HUES64 (cell line): Measurements from ENCODE around the gene PDXK.
"Not testable (repeated sequence)": the region's sequence is repeated elsewhere in the genome, so short reads cannot be mapped to it uniquely, and the experiment has no call there.

Experiments
- H3K27ac ChIP-seq: 2 replicates; pipeline ENCODE4 v1.7.0; 2013; ENCODE audit warnings: low read depth, low read length, inconsistent platforms
- H3K27me3 ChIP-seq: 2 replicates; pipeline ENCODE4 v1.6.1; 2013; ENCODE audit warnings: mild to moderate bottlenecking, low read length; ENCODE audit not compliant: insufficient read depth
- H3K36me3 ChIP-seq: 2 replicates; pipeline ENCODE4 v1.6.1; 2013; ENCODE audit warnings: mild to moderate bottlenecking, low read length; ENCODE audit not compliant: insufficient read depth
- H3K4me1 ChIP-seq: 2 replicates; pipeline ENCODE4 v1.6.1; 2013; ENCODE audit warnings: mild to moderate bottlenecking, low read length, moderate library complexity; ENCODE audit not compliant: insufficient read depth
- H3K4me3 ChIP-seq: 2 replicates; pipeline ENCODE4 v1.5.1; 2013; ENCODE audit warnings: mild to moderate bottlenecking, low read length, moderate library complexity
- H3K9ac ChIP-seq: 2 replicates; pipeline ENCODE4 v1.6.1; 2013; ENCODE audit warnings: mild to moderate bottlenecking, low read depth, low read length
- H3K9me3 ChIP-seq: 2 replicates; pipeline ENCODE4 v1.6.1; 2013; ENCODE audit warnings: low read depth, low read length; ENCODE audit not compliant: insufficient read depth
- WGBS: fragments of 150-250, 120-280 bp; methylation state at CpG from one replicate; pipeline ENCODE4 v1.1.7; 2013; ENCODE audit warnings: missing lambda C conversion rate; 5-methylcytosine and 5-hydroxymethylcytosine counted together

PDXK gene

DNA sequence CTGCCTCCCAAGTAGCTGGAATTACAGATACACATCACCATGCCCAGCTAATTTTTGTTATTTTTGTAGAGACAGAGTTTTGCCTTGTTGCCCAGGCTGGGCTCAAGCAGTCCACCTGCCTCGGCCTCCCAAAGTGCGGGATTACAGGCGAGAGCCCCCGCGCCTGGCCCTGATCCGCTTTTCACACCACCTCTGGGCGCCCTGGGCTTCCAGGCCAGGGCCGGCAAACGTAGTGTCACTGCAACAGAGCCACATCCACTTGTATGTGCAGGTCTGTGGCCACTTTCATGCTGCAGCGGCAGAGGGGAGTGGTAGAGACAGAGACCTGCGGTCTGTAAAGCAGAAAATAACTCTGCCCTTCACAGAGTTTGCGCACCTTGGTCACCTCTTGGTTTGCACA lies 30.0 kb upstream of the PDXK start:
- no peaks in the 10 kb centered on the region for H3K27me3 ChIP-seq
- no peak overlapping the region for H3K4me3 ChIP-seq
- no peak overlapping the region for H3K9ac ChIP-seq
- 96% methylated on average over 12 of the region's 12 CpGs for WGBS
- no peak overlapping the region for H3K27ac ChIP-seq
- H3K9me3 ChIP-seq = no peaks in the 10 kb centered on the region
- no peaks in the 10 kb centered on the region for H3K4me1 ChIP-seq
- peaks cover 97% of the 10 kb centered on the region for H3K36me3 ChIP-seq

DNA sequence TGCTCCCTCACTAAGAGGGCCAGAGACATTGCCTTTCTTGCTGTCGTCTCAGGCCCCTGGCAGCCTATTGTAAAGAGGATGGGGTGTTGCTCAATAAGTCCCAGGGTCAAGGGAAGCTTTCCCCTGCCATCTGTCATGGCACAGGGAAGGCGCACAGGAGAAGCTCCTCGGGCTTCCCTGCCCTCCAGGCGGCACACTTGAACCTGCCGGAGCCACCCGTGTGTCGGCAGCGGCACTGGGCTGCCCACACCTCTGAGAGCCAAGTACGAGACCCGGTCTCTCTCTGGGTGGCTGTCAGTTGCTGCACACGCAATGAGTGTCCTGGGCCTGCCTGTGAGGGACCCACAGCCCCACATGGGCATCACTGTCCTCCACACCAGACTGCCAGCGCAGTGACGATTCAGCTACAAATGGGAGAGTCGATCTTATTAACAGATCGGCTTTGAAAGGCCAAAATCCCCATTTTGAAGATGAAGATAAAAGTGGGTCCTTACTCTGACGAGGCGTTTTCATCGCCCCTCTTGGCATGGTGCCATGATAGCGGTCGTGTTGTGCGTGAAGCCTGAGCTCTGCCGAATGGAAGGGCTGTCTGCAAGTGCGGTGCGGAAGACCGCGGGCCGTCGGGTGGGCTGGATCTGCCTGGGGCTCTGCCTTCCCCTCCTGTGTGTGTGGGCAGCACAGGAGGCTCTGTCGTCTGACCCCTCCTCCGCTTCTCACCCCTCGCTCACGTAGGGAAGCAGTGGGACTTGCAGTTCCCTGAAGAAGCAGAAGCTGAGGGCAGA lies 29.2 kb upstream of the PDXK start:
- H3K4me1 ChIP-seq = no peaks in the 10 kb centered on the region
- H3K27ac ChIP-seq = no peak overlapping the region
- no peaks in the 10 kb centered on the region for H3K9me3 ChIP-seq
- H3K4me3 ChIP-seq = no peak overlapping the region
- no peak overlapping the region for H3K9ac ChIP-seq
- 95% methylated on average over 32 of the region's 32 CpGs for WGBS
- no peaks in the 10 kb centered on the region for H3K27me3 ChIP-seq
- H3K36me3 ChIP-seq = peaks cover 99% of the 10 kb centered on the region

DNA sequence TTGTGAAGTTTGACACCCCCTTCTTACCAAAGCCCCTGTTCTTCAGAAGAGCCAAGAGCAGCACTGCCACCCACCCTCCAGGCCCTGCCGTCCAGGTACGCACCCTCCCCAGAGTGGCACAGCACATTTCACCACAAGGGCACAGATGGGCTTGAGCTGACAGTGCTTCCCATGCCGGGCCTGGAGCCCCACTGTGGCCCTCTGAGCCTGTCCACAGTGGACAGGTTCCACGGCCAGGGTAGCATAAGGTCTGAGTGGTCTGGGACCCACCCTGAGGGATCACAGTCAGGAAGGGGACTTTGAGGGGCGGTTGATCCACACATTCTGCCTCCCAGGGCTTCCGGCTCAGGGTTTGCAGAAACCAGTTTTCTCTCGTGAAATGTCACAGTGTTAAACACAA lies 28.6 kb upstream of the PDXK start:
- no peaks in the 10 kb centered on the region for H3K4me1 ChIP-seq
- H3K27ac ChIP-seq = no peak overlapping the region
- peaks cover 99% of the 10 kb centered on the region for H3K36me3 ChIP-seq
- no peak overlapping the region for H3K4me3 ChIP-seq
- H3K9ac ChIP-seq = no peak overlapping the region
- WGBS = 96% methylated on average over 7 of the region's 7 CpGs
- H3K27me3 ChIP-seq = no peaks in the 10 kb centered on the region
- H3K9me3 ChIP-seq = no peaks in the 10 kb centered on the region

DNA sequence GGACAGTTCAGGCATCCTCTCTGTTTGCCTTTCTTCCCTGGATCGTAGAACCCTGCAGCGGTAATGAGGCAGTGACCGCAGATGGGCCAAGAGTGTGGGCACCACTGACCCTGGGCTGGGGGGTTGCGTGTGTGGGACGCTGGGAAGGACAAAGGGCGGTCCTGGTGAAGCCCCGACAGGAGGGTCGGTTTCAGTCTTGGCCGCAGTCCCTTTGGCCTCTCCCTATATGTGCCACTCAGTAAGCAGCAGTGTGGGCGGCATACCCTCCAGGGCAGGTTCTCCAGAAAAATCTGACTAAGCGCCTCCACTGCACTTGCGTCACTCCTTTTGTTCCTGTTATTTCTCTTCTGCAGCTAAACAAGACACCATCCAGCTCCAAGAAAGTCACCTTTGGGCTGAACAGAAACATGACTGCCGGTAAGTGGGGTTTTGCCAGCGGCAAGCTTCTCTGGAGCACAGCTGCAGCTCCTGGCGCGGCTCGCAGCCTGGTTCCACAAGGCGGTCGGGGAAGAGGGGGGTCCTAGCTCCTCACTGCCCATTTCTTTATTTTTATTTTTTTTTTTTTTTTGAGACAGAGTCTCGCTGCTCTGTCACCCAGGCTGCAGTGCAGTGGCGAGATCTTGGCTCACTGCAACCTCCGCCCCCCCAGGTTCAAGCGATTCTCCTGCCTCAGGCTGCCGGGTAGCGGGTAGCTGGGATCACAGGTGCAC lies 27.7 kb upstream of the PDXK start:
- H3K36me3 ChIP-seq = peaks cover 99% of the 10 kb centered on the region

DNA sequence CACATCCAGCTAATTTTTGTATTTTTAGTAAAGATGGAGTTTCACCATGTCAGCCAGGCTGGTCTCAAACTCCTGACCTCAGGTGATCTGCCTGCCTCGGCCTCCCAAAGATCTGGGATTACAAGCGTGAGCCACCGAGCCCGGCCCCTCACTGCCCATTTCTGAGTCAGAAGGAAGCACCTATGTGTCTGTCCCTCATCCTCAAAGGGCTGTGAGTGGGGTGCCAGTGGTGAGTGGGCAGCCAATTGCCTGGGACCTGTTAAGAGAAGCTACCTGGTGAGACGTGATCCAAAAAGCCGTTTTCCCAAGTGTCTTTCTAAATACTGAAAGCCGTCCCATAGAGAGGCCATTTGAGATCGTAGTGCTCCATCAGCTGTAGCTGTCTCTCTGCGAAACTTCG lies 27.1 kb upstream of the PDXK start:
- no peaks in the 10 kb centered on the region for H3K27me3 ChIP-seq
- no peak overlapping the region for H3K27ac ChIP-seq
- WGBS = 96% methylated on average over 10 of the region's 10 CpGs
- no peaks in the 10 kb centered on the region for H3K9me3 ChIP-seq
- no peaks in the 10 kb centered on the region for H3K4me1 ChIP-seq
- no peak overlapping the region for H3K4me3 ChIP-seq
- no peak overlapping the region for H3K9ac ChIP-seq
- peaks cover 95% of the 10 kb centered on the region for H3K36me3 ChIP-seq

More for the DNA sequence above, 27.7 kb upstream of the PDXK start:
- 96% methylated on average over 25 of the region's 25 CpGs for whole genome bisulfite sequencing
- no peak overlapping the region for H3K27ac ChIP-seq
- H3K9ac ChIP-seq = no peak overlapping the region
- H3K4me1 ChIP-seq = no peaks in the 10 kb centered on the region
- no peak overlapping the region for H3K4me3 ChIP-seq
- no peaks in the 10 kb centered on the region for H3K9me3 ChIP-seq
- H3K27me3 ChIP-seq = no peaks in the 10 kb centered on the region

DNA sequence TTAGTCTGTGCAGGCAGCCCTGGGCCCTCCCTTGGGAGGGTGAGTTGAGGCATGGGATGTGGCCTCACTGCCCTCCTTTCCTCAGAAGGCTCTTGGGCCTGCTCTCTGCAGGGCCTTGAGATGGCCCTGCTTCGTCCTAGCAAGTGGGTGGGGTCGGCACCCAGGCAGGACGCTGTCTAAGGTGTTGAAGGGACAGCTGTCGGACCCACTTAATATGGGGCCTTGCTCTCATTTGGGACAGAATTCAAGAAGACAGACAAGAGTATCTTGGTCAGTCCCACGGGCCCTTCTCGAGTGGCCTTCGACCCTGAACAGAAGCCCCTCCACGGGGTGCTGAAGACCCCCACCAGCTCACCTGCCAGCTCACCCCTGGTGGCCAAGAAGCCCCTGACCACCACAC lies 26.0 kb upstream of the PDXK start:
- peaks cover 86% of the 10 kb centered on the region for H3K36me3 ChIP-seq
- WGBS = 93% methylated on average over 8 of the region's 8 CpGs

DNA sequence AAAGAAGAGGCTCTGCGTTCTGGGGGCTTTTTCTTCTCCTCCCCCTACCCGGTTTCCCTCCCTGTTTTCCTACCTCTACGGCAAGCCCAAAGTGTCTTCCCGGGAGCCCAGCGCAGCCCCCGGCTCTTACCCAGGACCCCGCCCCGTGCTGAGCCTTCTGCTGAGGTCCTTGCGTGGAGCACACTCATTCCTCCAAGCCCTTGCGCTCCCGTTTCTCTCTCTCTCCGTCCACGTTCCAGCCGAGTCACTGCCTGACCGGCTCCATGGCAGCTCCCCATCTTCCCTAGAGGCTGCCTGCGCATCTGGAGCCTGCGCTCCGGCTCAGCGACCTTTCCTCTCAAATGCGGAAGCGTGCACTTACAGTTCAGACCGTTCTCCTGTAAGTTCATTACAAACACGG lies 24.9 kb upstream of the PDXK start:
- Histone ChIP-seq H3K27me3 (no peaks in the 10 kb centered on the region), H3K4me1 (no peaks in the 10 kb centered on the region), H3K9ac (no peak overlapping the region), H3K4me3 (no peak overlapping the region), H3K9me3 (no peaks in the 10 kb centered on the region), H3K36me3 (peaks cover 76% of the 10 kb centered on the region), H3K27ac (no peak overlapping the region)
- WGBS = 95% methylated on average over 23 of the region's 23 CpGs

More for the DNA sequence above, 26.0 kb upstream of the PDXK start:
- Histone ChIP-seq H3K9me3 (no peaks in the 10 kb centered on the region), H3K4me3 (no peak overlapping the region), H3K9ac (no peak overlapping the region), H3K27me3 (no peaks in the 10 kb centered on the region), H3K27ac (no peak overlapping the region), H3K4me1 (no peaks in the 10 kb centered on the region)

DNA sequence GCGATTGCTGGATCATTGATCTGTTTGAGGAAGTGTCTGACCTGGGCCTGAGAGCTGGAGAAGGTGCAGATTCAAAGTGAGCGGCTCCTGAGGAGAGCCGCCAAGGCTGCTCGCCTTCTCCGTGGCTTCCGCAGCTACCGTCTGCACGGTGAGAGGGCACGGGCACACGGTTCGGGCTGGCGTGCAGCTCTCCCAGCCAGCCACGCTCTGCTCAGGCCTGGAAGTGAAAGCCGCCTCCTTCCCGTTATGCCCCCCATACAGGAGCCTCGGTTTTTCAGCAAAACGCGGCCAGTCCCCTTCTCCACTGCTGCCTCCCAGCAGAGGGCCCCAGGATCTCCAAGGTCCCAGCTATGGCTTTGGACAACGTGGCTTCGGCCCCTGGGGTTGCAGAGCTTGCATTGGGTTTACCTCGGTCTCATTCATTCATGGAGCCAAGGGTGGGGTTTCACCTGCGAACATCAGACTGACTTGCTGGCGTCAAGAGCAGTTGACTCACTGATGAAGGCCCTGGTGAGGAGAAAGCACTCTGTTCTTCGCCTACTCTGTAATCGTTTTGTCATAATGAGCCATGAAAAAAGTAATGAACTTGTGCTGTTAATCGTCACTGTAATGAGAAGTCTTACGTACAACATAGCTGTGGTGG lies 24.4 kb upstream of the PDXK start:
- peaks cover 70% of the 10 kb centered on the region for H3K36me3 ChIP-seq
- no peaks in the 10 kb centered on the region for H3K4me1 ChIP-seq
- no peak overlapping the region for H3K9ac ChIP-seq
- no peak overlapping the region for H3K4me3 ChIP-seq
- no peaks in the 10 kb centered on the region for H3K9me3 ChIP-seq
- H3K27me3 ChIP-seq = no peaks in the 10 kb centered on the region
- no peak overlapping the region for H3K27ac ChIP-seq
- 94% methylated on average over 27 of the region's 27 CpGs for WGBS

DNA sequence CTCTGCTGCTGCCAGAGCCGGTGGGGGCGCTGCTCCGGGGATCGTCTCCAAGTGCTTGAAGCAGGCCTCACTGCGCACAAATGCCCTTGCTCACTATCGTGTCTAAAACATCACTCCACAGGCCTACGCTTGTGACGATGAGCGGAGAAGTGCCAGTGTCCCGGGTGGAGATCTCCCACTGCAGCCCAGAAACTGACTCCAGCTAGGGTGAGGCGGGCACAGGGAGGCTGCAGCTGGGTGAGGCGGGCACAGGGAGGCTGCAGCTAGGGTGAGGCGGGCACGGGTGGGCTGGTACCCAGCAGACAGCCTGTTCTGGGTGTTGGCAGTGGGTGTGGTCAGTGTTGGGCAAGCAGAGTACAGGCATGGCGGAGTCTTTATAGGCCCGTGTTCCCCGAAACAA lies 22.7 kb upstream of the PDXK start:
- H3K9ac ChIP-seq = no peak overlapping the region
- H3K27me3 ChIP-seq = no peaks in the 10 kb centered on the region
- H3K4me3 ChIP-seq = no peak overlapping the region
- H3K9me3 ChIP-seq = no peaks in the 10 kb centered on the region
- H3K27ac ChIP-seq = no peak overlapping the region
- peaks cover 53% of the 10 kb centered on the region for H3K36me3 ChIP-seq
- WGBS = 97% methylated on average over 17 of the region's 17 CpGs
- H3K4me1 ChIP-seq = no peaks in the 10 kb centered on the region

DNA sequence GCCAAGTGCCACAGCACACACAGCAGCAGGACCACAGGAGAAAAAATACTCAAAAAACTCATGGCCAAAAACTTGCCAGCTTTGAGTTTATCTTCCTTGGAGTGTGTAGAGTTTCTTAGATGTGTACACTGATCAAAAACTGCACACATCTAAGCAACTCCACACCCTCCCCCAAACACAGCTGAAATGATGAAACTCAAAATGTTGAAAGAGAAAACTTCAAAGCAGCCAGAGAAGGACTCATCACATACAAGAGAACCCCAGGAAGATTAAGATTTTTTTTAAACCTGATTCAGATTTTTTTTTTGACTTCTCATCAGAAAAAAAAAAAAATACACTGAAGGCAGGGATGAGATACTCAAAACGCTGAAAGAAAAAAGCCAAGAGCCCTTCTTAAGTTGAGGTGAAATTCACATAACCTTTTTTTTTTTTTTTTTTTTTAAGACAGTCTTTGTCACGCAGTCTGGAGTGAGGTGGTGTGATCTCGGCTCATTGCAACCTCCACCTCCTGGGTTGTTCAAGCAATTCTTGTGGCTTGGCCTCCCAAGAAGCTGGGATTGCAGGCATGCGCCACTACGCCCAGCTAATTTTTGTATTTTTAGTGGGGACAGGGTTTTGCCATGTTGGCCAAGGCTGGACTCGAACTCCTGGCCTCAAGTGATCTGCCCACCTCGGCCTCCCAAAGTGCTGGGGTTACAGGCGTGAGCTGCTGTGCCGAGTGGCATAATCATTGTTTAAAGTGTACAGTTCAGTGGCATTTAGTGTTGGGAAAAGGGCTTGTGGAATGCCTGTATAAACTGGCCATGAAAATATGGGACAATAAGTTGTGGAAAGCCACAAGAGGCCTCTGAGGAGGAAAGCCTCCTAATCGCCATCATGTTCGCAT lies 20.9 kb upstream of the PDXK start:
- Histone ChIP-seq H3K27ac (no peak overlapping the region), H3K27me3 (no peaks in the 10 kb centered on the region), H3K36me3 (peaks cover 37% of the 10 kb centered on the region), H3K4me1 (peaks cover 2% of the 10 kb centered on the region; the same call in 1 of the 2 replicates), H3K4me3 (no peak overlapping the region), H3K9ac (no peak overlapping the region), H3K9me3 (no peaks in the 10 kb centered on the region)
- 86% methylated on average over 10 of the region's 11 CpGs for WGBS

DNA sequence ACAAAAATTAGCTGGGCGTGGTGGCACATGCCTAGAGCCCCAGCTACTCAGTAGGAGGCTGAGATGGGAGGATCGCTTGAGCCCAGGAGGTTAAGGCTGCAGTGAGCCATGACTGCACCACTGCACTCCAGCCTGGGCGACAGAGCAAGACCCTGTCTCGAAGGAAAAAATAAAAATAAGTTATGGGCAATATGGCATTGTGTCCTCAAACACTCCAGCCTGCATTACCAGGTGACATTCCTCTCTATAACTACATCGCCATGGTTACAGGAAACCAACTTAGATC lies 19.5 kb upstream of the PDXK start:
- H3K4me3 ChIP-seq, H3K4me1 ChIP-seq, H3K9ac ChIP-seq, H3K27me3 ChIP-seq, H3K27ac ChIP-seq, H3K9me3 ChIP-seq: not testable (repeated sequence)
- WGBS = 74% methylated on average over 5 of the region's 5 CpGs
- H3K36me3 ChIP-seq = peaks cover 22% of the 10 kb centered on the region
